ENCODE measurements around the gene RPA1. TPM values are rescaled to one million over a fixed set of nuclear protein-coding genes. Genes with fewer than 3 reads are reported as not detected.

Gene RPA1
- total RNA-seq, 1 experiment from 2014 or later, result 60.3 TPM

GRCh38 chr17:1789936-1790335, 39.9 kb upstream of the RPA1 start:
- no peak overlapping the region for H3K27ac Mint-ChIP-seq (ENCODE audit: low read depth, unreplicated experiment)
- H3K4me1 Mint-ChIP-seq (ENCODE audit: insufficient read depth, unreplicated experiment), result peaks cover 20% of the 10 kb centered on the region
- CTCF ChIA-PET, result interaction anchor here (14.6 kb wide), 1 partner anchor 70 kb away, joined by 211 read pairs; the partner anchor contains the start of gene WDR81
- intact Hi-C loops (cut with micrococcal nuclease), result no loop called here
- H3K27me3 Mint-ChIP-seq (ENCODE audit: insufficient read depth, unreplicated experiment), result no peaks in the 10 kb centered on the region
- peaks cover 23% of the 10 kb centered on the region for H3K36me3 Mint-ChIP-seq (ENCODE audit: insufficient read depth, unreplicated experiment)
- no peak overlapping the region for H3K4me3 Mint-ChIP-seq (ENCODE audit: unreplicated experiment)
- DNase-seq (ENCODE audit: unreplicated experiment), result no peak
- BruUV-seq (replicated peaks), result no TSS peak
- POLR2A ChIA-PET, result interaction anchor here (0.7 to 1.4 kb wide), 3 partner anchors 26 to 73 kb away, joined by 3 to 8 read pairs (median 4); partner anchors contain the start of genes RPA1 and SMYD4
- H3K9me3 Mint-ChIP-seq (ENCODE audit: unreplicated experiment), result no peaks in the 10 kb centered on the region
- TF ChIP-seq CTCF (IDR thresholded peaks at IDR 0.05; ENCODE audit: unreplicated experiment), result no peak

GRCh38 chr17:1792495-1793446, 37.0 kb upstream of the RPA1 start:
- intact Hi-C loops (cut with micrococcal nuclease), result no loop called here
- DNase-seq (ENCODE audit: unreplicated experiment), result no peak
- Mint-ChIP-seq H3K36me3 (ENCODE audit: insufficient read depth, unreplicated experiment) (peaks cover 25% of the 10 kb centered on the region), H3K4me3 (ENCODE audit: unreplicated experiment) (peak overlapping the region; percentile 31), H3K4me1 (ENCODE audit: insufficient read depth, unreplicated experiment) (peaks cover 6% of the 10 kb centered on the region), H3K9me3 (ENCODE audit: unreplicated experiment) (no peaks in the 10 kb centered on the region), H3K27ac (ENCODE audit: low read depth, unreplicated experiment) (peak overlapping the region; percentile 74), H3K27me3 (ENCODE audit: insufficient read depth, unreplicated experiment) (no peaks in the 10 kb centered on the region)
- BruUV-seq (replicated peaks), result no TSS peak
- CTCF ChIA-PET, result interaction anchor here (0.5 to 1.2 kb wide), 6 partner anchors 9 to 413 kb away, joined by 3 to 5 read pairs (median 3); no protein-coding TSS in a partner anchor
- no peak for TF ChIP-seq CTCF (IDR thresholded peaks at IDR 0.05; ENCODE audit: unreplicated experiment)
- POLR2A ChIA-PET, result interaction anchor here (0.6 to 2.9 kb wide), 15 partner anchors 9 to 216 kb away, joined by 3 to 22 read pairs (median 6); partner anchors contain the start of genes PRPF8, RPA1, SMYD4 and WDR81

- Mint-ChIP-seq H3K36me3 (ENCODE audit: insufficient read depth, unreplicated experiment) (peaks cover 25% of the 10 kb centered on the region), H3K27ac (ENCODE audit: low read depth, unreplicated experiment) (peak overlapping the region; percentile 74), H3K27me3 (ENCODE audit: insufficient read depth, unreplicated experiment) (no peaks in the 10 kb centered on the region), H3K9me3 (ENCODE audit: unreplicated experiment) (no peaks in the 10 kb centered on the region), H3K4me3 (ENCODE audit: unreplicated experiment) (peak overlapping the region; percentile 31), H3K4me1 (ENCODE audit: insufficient read depth, unreplicated experiment) (peaks cover 5% of the 10 kb centered on the region)
- POLR2A ChIA-PET, result interaction anchor here (0.6 to 2.9 kb wide), 16 partner anchors 9 to 216 kb away, joined by 3 to 22 read pairs (median 5); partner anchors contain the start of genes PRPF8, RPA1, SMYD4 and WDR81
- DNase-seq (ENCODE audit: unreplicated experiment), result peak; percentile 54
- intact Hi-C loops (cut with micrococcal nuclease), result no loop called here
- BruUV-seq (replicated peaks), result no TSS peak
- CTCF ChIA-PET, result interaction anchor here (0.6 to 1.2 kb wide), 5 partner anchors 10 to 414 kb away, joined by 3 to 4 read pairs (median 3); no protein-coding TSS in a partner anchor
- TF ChIP-seq CTCF (IDR thresholded peaks at IDR 0.05; ENCODE audit: unreplicated experiment), result no peak
Measured at GRCh38 chr17:1793447-1793806, 36.4 kb upstream of the RPA1 start.

GRCh38 chr17:1796800-1797199, 33.0 kb upstream of the RPA1 start:
- ChIA-PET POLR2A (interaction anchor here (0.8 to 1.7 kb wide), 9 partner anchors 10 to 506 kb away, joined by 3 to 8 read pairs (median 3); partner anchors contain the start of genes RPA1 and SMYD4), CTCF (no interaction called here)
- Mint-ChIP-seq H3K4me3 (ENCODE audit: unreplicated experiment) (no peak overlapping the region), H3K27ac (ENCODE audit: low read depth, unreplicated experiment) (no peak overlapping the region), H3K4me1 (ENCODE audit: insufficient read depth, unreplicated experiment) (peaks cover 5% of the 10 kb centered on the region), H3K9me3 (ENCODE audit: unreplicated experiment) (no peaks in the 10 kb centered on the region), H3K27me3 (ENCODE audit: insufficient read depth, unreplicated experiment) (no peaks in the 10 kb centered on the region), H3K36me3 (ENCODE audit: insufficient read depth, unreplicated experiment) (peaks cover 48% of the 10 kb centered on the region)
- TF ChIP-seq CTCF (IDR thresholded peaks at IDR 0.05; ENCODE audit: unreplicated experiment), result no peak
- DNase-seq (ENCODE audit: unreplicated experiment), result no peak
- intact Hi-C loops (cut with micrococcal nuclease), result no loop called here
- no TSS peak for BruUV-seq (replicated peaks)
